PC-3 (cell line): Measurements from ENCODE around the gene EFCAB6.

ENCODE experiments used
- CTCF ChIP-seq: fragments of 300-600 bp; sonication (generic); conservative IDR thresholded peaks from 2 replicates; pipeline ENCODE4 v1.5.1; 2017; ENCODE audit warnings: antibody characterized with exemption, low read depth, mild to moderate bottlenecking, low read length
- EZH2 ChIP-seq: fragments of 300-600 bp; sonication (generic); IDR thresholded peaks from one replicate; pipeline ENCODE4 v1.6.1; 2017; ENCODE audit warnings: antibody characterized with exemption, mild to moderate bottlenecking, low read length; ENCODE audit not compliant: unreplicated experiment
- EZH2phosphoT487 ChIP-seq: fragments of 300-600 bp; sonication (generic); IDR thresholded peaks from 2 replicates; pipeline ENCODE4 v1.6.1; 2018; ENCODE audit warnings: mild to moderate bottlenecking, antibody characterized with exemption, low read length, borderline replicate concordance

GRCh38 chr22:43487311-43488030, 324.6 kb downstream of the EFCAB6 start:
- no peak for TF ChIP-seq EZH2phosphoT487
- no peak for TF ChIP-seq EZH2
- no peak for TF ChIP-seq CTCF
